ENCODE measurements around the gene RNF220. TPM values are rescaled to one million over a fixed set of nuclear protein-coding genes. Genes with fewer than 3 reads are reported as not detected.

RNF220 gene
- total RNA-seq, 1 donor from 2014 or later: 21.5 TPM

DNA sequence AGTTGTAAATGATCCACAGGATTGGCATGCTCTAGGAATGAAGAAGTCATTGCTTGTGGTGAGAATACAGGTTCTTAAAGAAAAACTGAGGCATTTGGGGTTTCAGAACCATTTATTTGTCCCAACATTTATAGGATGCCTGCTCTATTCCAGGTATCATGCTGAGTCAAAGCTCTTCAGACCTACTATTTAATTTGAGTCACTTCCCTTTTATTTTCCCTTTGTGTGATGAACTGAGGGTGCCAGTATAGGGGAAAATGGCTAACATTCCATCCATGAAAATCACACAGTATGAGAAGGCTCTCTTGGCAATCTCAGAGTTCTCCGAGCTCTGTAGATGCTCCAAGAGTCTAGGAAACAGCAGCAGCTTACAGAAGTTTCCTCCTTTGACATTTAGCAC lies 110.4 kb downstream of the RNF220 start:
- ATAC-seq: no peak
- DNase-seq (ENCODE audit: low spot score): no peak

GRCh38 chr1:44519035-44519676 lies 114.1 kb downstream of the RNF220 start:
- DNase-seq (ENCODE audit: low spot score) (no peak), ATAC-seq (no peak)

DNA sequence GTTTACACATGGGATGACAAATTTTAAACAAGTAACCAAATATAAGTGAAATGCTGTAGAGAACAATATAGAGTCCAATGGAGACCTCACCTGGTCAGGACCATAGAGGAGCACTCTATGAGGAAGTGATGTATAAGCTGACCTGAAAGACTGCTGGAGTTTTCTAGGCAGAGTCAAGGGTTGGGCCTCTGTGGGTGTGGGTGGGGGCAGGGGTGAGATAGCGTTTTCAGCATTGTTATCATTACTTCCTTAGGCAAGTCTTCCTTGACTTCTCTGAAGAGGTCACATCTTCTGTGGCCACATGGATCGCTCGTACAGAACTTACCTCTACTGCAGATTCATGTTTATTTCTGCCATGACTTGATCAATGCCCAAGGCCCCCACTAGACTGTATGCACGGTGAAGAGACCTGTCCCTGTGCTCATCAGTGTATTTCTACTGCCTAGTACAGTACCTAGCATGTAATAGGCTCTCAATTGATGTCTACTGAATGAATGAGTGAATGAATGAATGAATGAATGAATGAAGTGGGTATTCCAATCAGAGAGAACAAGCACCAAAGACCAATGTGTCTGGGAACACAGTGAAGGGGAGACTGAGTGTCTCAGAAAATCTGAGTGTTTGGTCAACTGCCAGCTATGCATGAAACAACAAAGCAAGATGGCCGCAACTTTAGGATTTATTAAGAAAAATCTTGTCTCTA lies 116.5 kb downstream of the RNF220 start:
- DNase-seq (ENCODE audit: low spot score) (no peak), ATAC-seq (no peak)

DNA sequence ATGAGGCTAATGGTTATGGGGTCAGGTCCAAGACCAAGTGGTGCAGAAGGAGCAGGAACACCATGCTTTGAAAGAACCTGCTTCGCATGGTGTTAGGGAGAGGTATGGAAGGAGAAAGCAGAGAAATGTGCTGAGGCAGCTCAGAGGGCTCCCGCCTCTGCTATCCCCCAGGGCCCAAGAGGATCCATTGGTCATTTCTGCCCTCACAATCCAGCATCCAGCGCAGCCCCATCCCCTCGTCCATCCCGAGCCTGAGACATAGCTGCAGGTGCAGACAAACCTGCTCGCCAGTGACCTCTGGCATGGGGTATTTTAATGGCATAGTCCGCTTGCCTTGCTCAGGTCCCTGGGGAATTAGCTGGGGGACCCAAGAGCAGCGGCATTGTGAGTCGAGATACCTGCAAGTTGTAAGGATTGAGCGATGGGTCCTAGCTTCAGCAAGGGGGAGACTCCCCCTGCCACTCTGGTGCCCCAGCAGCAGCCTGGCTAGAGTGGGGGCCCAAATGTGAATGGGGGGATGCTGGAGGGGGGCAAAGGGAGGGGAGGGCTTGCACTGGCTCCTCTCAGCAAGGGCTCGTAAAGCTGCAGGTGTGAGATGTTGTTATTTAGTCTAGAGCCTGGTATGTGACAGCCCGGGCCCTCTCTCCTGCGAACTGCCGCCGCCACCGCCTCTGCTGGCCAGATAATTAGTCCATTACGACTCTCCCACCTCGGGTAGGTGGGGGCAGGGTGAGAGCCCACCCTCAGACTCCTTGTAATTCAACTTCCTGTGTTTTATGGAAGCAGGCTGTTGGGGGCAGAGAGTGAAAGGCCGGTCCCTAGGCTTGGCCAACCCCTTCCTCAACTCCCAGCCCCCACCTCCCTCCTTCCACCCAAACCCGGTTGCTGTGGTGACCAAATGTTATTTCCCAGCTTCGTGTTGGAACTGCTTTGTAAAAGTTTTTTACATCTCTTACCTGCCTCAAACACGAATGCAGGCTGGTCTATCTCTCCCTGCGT lies 118.8 kb downstream of the RNF220 start:
- ATAC-seq (no peak), DNase-seq (ENCODE audit: low spot score) (no peak)

GRCh38 chr1:44524655-44525500 lies 119.8 kb downstream of the RNF220 start:
- DNase-seq (ENCODE audit: low spot score) (no peak), ATAC-seq (no peak)

GRCh38 chr1:44526295-44527073 lies 121.4 kb downstream of the RNF220 start:
- ATAC-seq (no peak), DNase-seq (ENCODE audit: low spot score) (no peak)

- ATAC-seq (no peak), DNase-seq (ENCODE audit: low spot score) (no peak)
Measured at GRCh38 chr1:44531785-44532566, 126.9 kb downstream of the RNF220 start.

- ATAC-seq (no peak), DNase-seq (ENCODE audit: low spot score) (no peak)
Measured at GRCh38 chr1:44532567-44532944, 127.5 kb downstream of the RNF220 start.

DNA sequence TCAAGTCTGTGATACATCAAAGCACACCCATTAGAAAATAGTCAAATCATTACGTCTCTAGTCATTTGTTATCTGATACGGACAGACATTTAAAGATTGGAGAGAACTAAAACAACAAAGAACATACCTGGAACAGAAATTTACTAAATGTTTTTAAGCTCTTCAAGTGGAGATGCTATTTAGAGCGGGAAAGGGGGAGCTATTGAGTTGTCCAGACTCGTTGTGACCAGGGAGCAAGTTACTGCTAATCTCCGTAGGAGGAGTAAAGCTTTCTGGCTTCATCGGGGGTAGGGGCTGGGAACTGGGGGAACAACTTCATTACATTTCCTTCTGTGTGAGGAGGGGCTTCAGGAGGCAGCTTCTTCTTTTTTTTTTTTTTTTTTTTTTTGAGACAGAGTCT lies 129.7 kb downstream of the RNF220 start:
- ATAC-seq: no peak
- DNase-seq (ENCODE audit: low spot score): no peak

GRCh38 chr1:44536357-44537209 lies 131.5 kb downstream of the RNF220 start:
- DNase-seq (ENCODE audit: low spot score) (no peak), ATAC-seq (no peak)

DNA sequence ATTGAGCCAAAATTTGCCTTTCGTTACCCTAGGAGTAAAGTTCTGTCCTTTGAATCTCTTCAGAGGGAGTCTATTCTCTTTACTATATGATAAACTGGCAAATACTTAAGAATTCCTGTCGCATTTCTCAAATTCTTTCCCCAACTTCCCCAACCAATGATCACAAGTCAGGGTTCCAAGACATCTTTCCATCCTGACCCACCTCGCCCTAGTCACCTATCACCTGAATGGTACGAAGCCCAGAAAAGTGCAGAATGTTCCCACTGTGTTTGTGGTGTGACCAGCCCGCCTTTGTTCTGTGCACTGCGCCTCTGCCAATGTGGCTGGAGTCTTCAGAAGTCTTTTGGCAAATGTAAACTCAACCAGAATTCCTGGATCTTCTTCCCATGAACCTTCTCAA lies 132.5 kb downstream of the RNF220 start:
- ATAC-seq (no peak), DNase-seq (ENCODE audit: low spot score) (no peak)

DNA sequence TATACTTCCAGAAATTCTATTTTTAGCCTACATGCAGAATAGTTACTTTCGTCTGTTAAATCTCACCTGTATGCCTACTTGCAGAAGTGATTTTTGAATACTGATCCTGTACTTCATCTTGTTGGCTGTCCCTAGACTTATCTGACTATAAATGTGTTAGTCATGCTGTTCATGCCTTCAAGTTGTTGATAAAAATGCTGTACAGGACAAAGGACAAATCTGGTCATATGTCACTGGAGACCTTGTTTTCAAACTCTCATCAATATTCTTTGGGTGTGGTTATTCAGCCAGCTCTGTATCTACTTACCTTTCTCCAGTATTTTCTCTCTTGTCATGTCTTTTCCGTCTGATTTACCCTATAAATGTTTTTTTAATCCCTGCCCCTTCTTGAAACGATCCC lies 132.9 kb downstream of the RNF220 start:
- no peak for DNase-seq (ENCODE audit: low spot score)
- no peak for ATAC-seq

DNA sequence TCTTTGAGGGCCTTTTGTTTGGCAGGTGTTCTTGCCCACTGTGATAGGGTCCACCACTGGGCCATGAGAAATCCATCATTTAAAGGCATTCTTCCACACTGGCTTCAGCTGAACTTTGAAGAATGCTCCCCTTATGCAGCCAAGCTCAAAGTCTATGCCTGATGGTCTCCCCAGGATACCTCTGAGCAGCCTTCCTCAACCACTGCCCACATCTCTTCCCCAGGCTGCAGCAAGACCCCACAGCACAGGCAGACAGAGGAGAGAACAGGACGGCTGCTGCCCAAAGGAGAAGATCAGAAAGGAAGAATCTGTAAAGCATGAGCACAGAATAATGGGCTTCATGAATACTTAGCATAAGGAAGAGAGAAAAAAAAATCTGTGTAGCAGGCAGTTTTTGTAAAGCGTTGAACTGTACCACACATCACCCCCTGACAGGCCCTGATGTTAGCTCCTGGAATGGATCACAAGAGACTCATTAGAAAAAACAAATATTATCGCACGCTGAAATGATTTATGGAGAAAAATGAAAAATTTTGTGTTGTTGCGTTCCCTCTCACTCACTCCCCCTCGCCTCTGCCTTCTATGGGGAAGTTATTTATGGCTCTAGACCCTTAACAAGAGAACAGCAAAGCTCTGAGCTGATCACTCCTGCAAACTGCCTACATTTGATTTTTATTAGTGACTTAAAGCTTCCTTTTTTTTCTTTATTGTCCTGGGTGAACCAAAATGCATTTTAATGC lies 135.1 kb downstream of the RNF220 start:
- no peak for DNase-seq (ENCODE audit: low spot score)
- no peak for ATAC-seq

DNA sequence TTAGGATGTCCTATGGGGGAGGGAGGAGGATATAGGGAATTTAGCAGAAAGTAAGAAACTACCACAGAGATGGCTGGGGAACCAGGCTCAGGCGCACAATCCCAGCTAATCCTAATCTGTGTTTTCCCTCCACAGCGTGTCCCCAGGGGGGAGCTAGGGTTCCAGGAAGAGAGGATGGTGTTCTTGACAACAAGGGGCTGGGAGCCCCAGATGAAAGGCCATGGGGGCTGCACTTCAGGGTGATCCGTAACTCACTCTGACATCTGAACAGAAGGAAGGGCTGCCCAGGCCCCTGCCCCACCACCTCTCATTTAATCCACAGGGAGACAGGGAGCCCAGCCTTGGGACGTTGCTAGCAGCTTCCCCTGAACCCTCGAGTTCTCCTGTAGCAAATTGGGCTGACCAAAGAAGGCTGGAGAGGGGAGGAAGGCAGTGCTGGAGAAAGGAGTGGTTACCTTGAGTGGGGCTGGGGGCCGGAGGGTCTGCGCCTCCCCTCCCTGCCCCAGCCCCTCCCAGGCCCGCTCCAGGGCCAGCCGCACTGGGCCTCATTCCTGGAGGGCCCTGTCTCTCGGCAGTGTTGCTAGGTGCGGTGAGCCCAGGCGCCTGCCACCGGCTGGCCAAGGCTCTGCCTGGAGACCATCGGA lies 137.5 kb downstream of the RNF220 start:
- DNase-seq (ENCODE audit: low spot score): no peak
- no peak for ATAC-seq

- ATAC-seq (no peak), DNase-seq (ENCODE audit: low spot score) (no peak)
Measured at GRCh38 chr1:44543064-44543744, 138.1 kb downstream of the RNF220 start.

DNA sequence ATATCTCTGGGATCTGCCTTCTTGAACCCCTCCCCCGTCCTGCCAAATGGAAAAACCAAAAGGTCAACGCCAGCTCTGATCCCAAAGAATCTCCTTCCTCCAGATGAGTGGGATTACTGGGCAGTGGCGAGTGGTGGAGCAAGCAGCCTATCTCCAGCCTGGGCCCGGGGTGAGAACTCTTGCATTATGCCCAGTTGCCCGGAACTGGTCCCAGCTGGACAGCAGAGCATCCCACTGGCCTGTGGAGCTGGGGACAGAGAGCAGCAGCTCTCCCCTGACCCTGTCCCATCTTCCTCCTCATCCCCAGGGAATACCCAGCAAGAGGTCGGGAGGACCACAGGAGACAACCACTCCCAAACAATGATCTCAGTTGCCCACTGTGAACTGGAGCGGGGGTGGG lies 138.7 kb downstream of the RNF220 start:
- no peak for ATAC-seq
- DNase-seq (ENCODE audit: low spot score): no peak

Measured in left lobe of liver (tissue), 2 donors.